OCI-LY3 (cell line): ENCODE data around the gene GALR3.

Experiments
- H2AFZ ChIP-seq: fragments of 200-600, 300-600 bp; shearing (Covaris generic); 2 replicates; pipeline ENCODE4 v1.6.0; 2014; ENCODE audit warnings: antibody characterized with exemption, low read depth, low read length
- H3K27ac ChIP-seq: fragments of 200-600, 300-600 bp; sonication (generic); 2 replicates; pipeline ENCODE4 v1.5.1; 2014; ENCODE audit warnings: mild to moderate bottlenecking, low read length, moderate library complexity, mixed read lengths
- H3K27me3 ChIP-seq: fragments of 200-600, 300-600 bp; sonication (generic); 2 replicates; pipeline ENCODE4 v1.6.1; 2014; ENCODE audit warnings: low read depth, low read length, mixed read lengths
- H3K36me3 ChIP-seq: fragments of 200-600, 300-600 bp; sonication (generic); replicated peaks from 2 replicates; pipeline ENCODE3; 2014; ENCODE audit warnings: low read depth, low read length, mixed read lengths
- H3K4me1 ChIP-seq: fragments of 300-600, 200-600 bp; sonication (generic); 2 replicates; pipeline ENCODE4 v1.6.1; 2014; ENCODE audit warnings: low read length, mixed read lengths
- H3K4me2 ChIP-seq: fragments of 200-600, 300-600 bp; sonication (generic); 2 replicates; pipeline ENCODE4 v1.6.1; 2014; ENCODE audit warnings: low read length, mixed read lengths
- H3K4me3 ChIP-seq: fragments of 300-600, 200-600 bp; sonication (generic); 2 replicates; pipeline ENCODE4 v1.5.1; 2014; ENCODE audit warnings: antibody characterized with exemption, mild to moderate bottlenecking, low read length, moderate library complexity
- H3K79me2 ChIP-seq: fragments of 300-600, 200-600 bp; shearing (Covaris generic); 2 replicates; pipeline ENCODE4 v1.6.1; 2014; ENCODE audit warnings: mild to moderate bottlenecking, low read length, mixed read lengths
- H3K9ac ChIP-seq: fragments of 300-600, 200-600 bp; shearing (Covaris generic); 2 replicates; pipeline ENCODE4 v1.6.0; 2014; ENCODE audit warnings: mild to moderate bottlenecking, low read length, moderate library complexity
- H3K9me3 ChIP-seq: fragments of 200-600, 300-600 bp; shearing (Covaris generic); 2 replicates; pipeline ENCODE4 v1.6.1; 2014; ENCODE audit warnings: low read length, mixed read lengths; ENCODE audit not compliant: insufficient read depth
- H4K20me1 ChIP-seq: fragments of 200-600, 300-600 bp; sonication (generic); 2 replicates; pipeline ENCODE4 v1.6.1; 2016; ENCODE audit warnings: low read length, mixed read lengths; ENCODE audit not compliant: insufficient read depth
- CTCF ChIP-seq: fragments of 200-600, 300-600 bp; sonication (generic); IDR thresholded peaks from 2 replicates; pipeline ENCODE4 v1.5.1; 2014; ENCODE audit warnings: antibody characterized with exemption, low read length, low read depth
- EZH2phosphoT487 ChIP-seq: fragments of 200-600 bp; shearing (Covaris generic); IDR thresholded peaks from 2 replicates; pipeline ENCODE4 v1.6.1; 2018; ENCODE audit warnings: antibody characterized with exemption, mixed run types, low read depth

GALR3 gene

GRCh38 chr22:37862570-37863325 lies 39.6 kb downstream of the GALR3 start:
- Histone ChIP-seq H3K4me3 (no peak overlapping the region), H3K4me2 (no peak overlapping the region), H3K9me3 (no peaks in the 10 kb centered on the region), H4K20me1 (peaks cover 3% of the 10 kb centered on the region; the same call in 1 of the 2 replicates), H3K27ac (no peak overlapping the region), H3K36me3 (peaks cover 70% of the 10 kb centered on the region), H3K4me1 (no peaks in the 10 kb centered on the region), H3K27me3 (no peaks in the 10 kb centered on the region), H3K79me2 (peaks cover 18% of the 10 kb centered on the region), H3K9ac (no peak overlapping the region), H2AFZ (no peak overlapping the region)
- no peak for TF ChIP-seq EZH2phosphoT487
- no peak for TF ChIP-seq CTCF

DNA sequence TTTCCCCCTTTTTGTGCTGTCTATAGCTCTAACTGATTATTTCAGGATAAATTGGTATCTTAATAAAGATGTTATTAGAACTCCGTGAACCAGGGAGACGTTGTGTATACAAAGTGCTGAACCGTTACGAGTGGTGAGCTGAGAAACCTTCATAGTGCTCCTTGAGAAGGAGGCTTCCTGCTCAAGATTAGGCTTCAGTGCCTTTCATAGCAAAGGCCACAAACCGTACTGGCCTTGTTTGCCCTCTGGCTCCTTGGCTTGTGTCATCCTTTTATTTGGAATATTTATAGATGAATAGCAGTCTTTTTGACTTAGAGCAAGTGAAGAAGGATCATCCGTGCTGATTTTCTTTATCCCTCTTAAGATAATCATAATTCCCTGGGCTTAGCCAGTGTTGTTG lies 42.3 kb downstream of the GALR3 start:
- Histone ChIP-seq H3K36me3 (peaks cover 72% of the 10 kb centered on the region), H3K79me2 (peaks cover 17% of the 10 kb centered on the region; the same call in 1 of the 2 replicates), H3K4me2 (no peak overlapping the region), H3K4me1 (no peaks in the 10 kb centered on the region), H3K4me3 (no peak overlapping the region), H2AFZ (no peak overlapping the region), H3K9ac (no peak overlapping the region), H4K20me1 (peaks cover 3% of the 10 kb centered on the region; the same call in 1 of the 2 replicates), H3K9me3 (no peaks in the 10 kb centered on the region), H3K27ac (no peak overlapping the region), H3K27me3 (no peaks in the 10 kb centered on the region)
- TF ChIP-seq CTCF (no peak), EZH2phosphoT487 (no peak)

DNA sequence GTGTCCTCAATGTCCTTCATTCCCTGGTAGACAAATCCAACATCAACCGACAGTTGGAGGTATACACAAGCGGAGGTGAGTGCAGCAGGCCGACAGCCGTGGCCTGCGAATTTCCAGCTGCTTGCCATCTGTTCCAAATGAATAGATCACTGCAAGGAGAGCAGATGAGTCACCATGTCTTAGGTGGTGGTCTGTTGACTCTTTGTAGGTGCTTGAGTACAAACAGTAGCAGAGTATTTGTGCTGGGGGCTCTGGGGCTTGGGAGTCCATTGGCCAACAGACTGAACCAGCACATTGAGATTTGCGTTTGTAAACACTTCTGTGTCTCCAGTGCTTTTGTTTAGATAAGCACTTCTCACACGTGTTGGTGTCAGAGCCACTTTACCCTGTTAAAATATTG lies 47.1 kb downstream of the GALR3 start:
- no peaks in the 10 kb centered on the region; the same call in 1 of the 2 replicates for H4K20me1 ChIP-seq
- H3K4me2 ChIP-seq, result no peak overlapping the region
- no peak overlapping the region for H3K4me3 ChIP-seq
- H3K79me2 ChIP-seq, result 0 out of 2 replicates have a peak, but pooled peaks cover 3% of the 10 kb centered on the region
- H3K27ac ChIP-seq, result no peak overlapping the region
- H3K36me3 ChIP-seq, result peaks cover 67% of the 10 kb centered on the region
- no peak overlapping the region for H3K9ac ChIP-seq
- no peaks in the 10 kb centered on the region for H3K9me3 ChIP-seq
- no peak overlapping the region for H2AFZ ChIP-seq
- TF ChIP-seq CTCF (no peak), EZH2phosphoT487 (no peak)
- no peaks in the 10 kb centered on the region for H3K4me1 ChIP-seq
- no peaks in the 10 kb centered on the region for H3K27me3 ChIP-seq
